HG03342 (cell line): ENCODE results near the gene LAMC3.

Source experiments
- ATAC-seq: cut with Tn5 transposase; IDR thresholded peaks from one replicate; pipeline ENCODE4 v1.9.1; 2021; ENCODE audit warnings: mild to moderate bottlenecking, moderate library complexity; ENCODE audit not compliant: unreplicated experiment

Gene LAMC3

DNA sequence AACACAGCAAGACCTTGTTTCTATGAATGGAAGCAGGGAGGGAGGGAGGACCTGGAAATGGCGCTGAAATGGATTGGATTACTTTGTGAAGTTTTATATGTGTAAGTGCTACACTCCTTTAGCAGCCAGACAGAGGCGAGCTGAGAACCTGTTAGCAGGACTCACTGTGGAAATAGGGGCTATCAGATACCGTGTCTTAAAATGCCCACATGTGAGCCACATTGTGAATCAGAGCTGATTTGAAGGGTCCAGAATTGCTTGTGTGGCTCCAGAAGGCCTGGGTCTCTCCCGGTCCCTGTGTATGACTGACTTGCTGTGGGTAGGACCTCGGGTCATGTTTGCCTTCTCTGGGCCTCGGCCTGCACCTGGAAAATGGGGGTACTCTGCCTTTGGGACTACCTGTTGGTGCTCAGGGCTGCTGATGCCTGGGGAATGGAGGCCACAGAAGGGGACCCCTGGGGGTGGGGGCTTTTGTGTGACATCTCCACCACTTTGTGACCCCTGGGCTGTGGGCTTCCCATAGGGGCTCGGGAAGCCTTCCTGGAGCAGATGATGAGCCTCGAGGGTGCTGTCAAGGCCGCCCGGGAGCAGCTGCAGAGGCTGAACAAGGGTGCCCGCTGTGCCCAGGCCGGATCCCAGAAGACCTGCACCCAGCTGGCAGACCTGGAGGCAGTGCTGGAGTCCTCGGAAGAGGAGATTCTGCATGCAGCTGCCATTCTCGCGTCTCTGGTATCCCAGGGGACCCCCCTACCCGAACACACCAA lies 63.3 kb downstream of the LAMC3 start:
- ATAC-seq: no peak

DNA sequence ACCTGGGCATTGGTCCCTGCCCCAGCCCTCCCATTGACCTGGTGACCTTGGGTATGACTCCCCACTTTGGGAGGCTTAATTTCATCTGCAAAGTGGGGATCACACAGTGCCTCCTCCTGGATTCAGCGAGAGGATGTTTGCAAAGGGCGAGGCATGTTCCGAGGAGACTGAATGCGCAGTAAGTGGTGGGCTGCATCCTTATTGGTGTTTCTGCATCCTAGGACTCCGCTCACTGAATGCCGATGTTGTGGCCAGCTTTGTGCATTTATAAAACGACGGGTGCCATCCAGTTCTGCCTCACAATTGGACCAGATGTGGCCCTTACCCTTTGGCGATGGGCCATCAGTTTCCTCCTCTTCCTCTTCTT lies 63.9 kb downstream of the LAMC3 start:
- ATAC-seq: no peak

DNA sequence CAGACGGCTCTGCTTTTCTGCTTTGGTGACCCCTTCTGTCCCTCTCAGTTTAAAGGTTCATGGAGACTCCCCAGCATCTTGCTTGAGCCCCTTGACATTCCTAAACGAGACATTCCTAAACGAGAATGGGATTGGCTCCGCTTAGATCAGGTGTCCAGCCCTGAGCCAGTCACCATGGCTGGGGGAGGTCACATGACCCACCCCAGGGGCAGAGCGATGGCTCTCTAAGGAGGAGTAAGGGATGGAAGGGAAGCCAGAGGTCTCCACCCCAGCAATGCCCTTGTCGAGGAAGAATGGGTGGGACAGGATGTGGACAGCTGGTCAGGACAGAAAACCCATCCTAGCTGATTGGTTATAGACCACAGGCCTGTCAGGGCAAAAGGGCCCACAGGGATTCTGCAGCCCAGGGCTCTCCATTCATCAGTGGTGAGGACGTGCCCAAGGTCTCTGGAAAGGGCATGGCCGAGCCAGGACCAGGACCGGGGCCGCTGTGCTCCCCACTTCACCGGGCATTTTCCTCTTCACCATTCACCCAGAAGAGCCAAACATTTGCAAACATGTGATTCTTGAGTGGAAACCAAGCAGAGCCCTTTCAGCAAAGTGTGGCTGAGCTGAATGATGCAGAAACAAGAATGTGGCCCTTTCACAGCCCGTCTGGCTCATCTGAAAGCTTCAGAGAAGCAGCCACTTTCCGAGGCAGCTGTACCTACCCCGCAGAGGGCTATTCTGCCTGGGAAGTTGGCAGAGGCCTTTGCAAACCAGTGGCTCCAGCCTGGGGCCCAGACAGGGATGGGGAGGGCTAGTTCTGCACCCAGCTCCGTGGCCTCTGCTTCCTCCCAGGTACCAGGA lies 67.6 kb downstream of the LAMC3 start:
- no peak for ATAC-seq

DNA sequence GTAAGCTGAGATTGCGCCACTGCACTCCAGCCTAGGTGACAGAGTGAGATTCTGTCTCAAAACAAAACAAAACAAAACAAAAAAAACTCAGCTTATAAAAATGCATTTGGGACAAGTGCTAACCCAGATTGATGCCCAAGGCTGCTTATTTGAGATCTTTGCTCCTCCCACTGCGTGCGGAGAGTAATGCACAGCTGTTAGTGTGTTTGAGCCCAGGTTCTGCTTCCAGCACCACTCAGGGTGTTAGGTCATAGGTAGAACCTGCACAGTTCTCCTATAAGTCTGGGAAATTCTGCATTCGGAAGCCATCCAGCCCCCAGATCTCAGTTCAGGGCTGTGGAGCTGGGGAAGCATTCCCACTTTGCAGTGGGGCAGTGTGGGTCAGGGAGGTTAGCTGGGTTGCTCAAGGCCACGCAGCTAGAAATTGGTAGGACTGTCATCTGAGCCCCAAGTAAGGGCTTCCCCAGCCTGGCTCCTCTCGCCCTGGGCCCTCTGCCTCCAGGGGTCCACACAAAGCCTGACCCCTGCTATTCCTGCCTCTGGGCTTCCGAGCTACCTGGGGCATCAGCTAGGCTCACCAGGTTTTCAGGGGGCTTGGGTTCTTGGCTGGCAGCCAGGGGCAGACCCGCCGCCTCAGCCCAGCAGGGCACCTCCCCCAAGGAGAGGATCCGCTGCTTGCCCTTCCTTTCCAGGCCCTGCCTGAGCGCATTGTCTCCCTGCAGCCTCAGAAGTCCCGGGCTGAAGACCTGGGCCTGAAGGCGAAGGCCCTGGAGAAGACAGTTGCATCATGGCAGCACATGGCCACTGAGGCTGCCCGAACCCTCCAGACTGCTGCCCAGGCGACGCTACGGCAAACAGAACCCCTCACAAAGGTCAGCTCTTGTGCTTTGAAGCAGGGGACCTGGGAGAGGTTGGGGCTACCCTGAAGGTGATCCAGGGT lies 69.7 kb downstream of the LAMC3 start:
- ATAC-seq: no peak

DNA sequence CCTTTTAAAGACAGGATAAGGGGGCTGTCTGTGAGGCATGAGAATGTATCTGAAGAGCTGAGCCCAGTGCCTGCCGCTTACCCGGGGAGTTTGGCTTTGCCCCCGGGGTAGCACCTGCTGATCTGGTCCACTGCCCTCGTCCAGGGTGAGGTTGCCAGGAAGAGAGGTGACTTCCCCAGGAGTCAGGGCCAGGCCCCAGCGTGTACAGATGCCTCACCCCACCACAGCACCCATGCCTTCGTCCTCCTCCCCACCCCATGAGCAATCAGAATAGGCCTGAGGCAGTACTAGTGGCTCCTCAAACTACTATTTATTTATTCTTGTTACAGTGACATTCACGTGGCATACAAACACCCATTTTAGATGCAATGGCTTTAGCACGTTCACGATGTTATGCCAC lies 71.6 kb downstream of the LAMC3 start:
- no peak for ATAC-seq

DNA sequence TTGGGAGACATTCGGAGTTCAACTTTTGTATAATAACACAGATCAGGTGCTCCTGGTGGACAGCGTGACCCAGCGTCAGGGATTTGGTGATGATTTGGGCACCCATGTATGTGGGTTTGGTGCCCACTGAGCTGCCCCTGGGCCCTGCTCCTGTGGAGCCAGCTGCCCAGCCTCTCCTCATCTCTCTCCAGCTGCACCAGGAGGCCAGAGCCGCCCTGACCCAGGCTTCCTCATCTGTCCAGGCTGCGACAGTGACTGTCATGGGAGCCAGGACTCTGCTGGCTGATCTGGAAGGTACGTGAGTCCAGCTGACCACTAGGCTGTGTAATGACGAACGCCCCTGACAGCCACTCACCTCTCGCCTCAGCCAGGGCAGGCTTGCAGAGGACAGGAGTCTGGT lies 72.9 kb downstream of the LAMC3 start:
- no peak for ATAC-seq

DNA sequence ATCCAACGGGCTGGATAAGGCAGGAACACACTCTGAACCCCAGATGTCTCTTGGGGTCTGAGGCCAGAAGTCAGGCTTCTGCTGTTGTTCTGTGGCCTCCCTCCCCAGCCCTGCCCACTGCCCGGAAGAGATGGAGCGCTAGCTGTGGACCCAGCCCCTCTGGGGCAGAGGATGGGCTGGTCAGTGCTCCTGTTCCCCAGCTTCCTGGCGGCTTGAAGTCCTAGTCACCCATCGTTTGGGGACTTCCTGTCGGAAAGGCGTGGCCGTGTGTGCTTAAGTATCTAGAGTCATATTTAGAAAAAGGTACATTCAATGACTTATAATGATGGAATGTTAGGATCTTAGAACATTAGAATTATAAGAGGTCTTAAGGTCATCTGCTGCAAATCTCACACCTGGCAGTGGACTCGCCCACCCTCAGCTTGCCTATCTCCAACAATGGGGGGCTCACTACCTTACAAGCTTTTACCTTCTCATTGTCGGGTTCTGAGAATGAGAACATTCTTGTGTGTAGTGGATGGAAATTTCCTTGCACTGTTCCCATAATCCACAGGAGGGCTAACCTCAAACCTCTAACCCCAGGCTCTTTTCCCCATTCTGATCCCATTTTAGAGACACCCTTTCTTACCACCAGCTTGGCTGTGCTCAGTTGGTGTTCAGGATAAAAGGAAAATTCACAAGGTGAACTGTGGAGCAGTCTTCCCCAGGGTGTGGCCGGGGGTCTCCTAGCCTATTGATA lies 74.0 kb downstream of the LAMC3 start:
- ATAC-seq: no peak

DNA sequence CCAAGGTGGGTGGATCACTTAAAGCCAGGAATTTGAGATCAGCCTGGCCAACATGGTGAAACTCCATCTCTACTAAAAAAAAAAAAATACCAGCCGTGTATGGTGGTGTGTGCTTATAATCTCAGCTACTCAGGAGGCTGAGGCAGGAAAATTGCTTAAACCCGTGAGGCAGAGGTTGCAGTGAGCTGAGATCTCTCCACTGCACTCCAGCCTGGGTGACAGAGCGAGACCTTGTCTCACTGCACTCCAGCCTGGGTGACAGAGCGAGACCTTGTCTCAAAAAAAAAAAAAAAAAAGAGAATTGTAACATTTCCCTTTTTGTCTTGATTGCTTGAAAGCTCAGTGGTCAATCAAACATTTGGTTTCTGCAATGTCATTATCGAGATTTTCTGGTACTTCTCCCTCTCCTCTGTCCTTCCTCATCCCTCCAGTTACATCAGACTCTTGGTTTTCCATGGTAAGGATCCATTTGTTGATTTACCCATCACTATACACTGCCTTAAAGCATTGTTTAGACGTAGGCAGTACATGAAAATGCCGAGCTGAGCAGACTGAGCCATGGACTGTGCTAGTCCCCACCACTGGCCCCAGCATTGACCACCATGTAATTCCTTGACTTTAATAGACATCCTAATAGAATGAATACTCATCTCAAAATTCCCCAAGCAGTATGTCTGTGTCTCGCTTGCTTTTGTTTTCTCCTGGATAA lies 75.8 kb downstream of the LAMC3 start:
- no peak for ATAC-seq

DNA sequence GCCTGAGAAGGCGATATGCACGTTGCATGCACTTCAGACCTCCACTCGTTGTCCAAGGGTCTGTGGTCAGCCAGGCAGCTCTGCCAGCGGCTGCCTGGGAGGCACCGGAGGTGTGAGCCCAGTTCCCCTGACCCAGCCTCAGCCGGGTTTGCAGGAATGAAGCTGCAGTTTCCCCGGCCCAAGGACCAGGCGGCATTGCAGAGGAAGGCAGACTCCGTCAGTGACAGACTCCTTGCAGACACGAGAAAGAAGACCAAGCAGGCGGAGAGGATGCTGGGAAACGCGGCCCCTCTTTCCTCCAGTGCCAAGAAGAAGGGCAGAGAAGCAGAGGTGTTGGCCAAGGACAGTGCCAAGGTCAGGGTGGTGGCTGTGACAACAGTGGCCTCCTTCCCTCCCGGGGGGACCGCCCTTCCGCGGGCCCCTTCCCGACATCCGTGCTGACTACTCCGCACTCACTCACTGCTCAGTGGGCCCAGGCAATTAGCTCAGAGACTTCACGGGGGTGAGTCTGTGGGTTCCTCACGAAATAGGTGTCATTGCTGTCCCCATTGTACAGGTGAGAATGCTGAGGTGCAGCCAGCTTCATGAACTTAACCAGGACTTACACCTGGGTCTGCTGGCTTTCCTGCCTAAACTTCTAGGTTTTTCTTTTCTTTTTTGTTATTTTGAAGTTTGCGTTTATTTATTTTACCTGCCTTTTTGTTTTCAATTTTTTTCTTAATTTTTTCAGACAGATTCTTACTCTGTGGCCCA lies 76.6 kb downstream of the LAMC3 start:
- no peak for ATAC-seq

DNA sequence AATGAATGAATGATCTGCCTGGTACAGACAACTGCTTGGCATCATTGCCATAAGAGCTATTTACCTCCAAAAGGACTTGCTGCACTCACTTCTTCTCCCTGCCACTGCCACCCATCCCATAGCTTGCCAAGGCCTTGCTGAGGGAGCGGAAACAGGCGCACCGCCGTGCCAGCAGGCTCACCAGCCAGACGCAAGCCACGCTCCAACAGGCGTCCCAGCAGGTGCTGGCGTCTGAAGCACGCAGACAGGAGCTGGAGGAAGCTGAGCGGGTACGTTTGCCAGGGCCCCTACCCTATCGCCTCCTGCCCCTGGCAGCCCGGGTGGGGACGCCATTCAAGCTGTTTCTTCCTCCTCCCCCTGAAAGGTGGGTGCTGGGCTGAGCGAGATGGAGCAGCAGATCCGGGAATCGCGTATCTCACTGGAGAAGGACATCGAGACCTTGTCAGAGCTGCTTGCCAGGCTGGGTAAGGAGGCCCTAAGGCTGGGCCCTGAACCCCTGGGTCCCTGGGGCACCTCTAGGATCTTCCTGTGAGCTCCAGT lies 78.5 kb downstream of the LAMC3 start:
- no peak for ATAC-seq

DNA sequence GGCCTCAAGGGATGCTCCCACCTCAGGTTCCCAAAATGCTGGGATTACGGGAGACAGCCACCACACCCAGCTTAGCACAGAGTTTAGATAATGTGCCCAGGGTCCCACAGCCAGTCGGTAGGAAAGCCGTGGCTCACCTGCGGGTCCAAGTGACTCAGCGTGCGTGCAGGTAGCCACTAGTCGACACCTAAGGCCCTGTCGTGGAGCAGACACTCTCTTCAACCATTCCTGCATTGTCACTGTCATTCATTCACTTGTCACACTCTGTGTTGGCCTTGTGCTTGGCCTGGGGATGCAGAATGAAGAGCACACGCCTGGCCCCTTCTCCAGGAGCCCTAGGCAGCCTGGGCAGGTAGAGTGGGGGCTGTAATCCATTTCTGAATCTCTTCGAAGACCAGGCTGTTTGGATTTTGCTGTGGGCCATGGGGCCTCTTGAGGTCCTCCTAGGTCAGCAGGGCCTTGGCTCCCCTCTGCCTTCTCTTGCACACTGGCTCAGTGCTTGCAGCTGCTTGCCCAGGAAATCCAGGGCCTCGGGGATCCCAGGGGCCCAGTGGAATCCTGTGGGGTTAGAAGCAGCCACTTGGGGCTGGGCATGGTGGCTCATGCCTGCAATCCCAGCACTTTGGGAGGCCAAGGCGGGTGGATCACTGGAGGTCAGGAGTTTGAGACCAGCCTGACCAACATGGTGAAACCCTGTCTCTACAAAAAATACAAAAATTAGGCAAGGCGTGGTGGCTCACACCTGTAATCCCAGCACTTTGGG lies 81.2 kb downstream of the LAMC3 start:
- no peak for ATAC-seq

DNA sequence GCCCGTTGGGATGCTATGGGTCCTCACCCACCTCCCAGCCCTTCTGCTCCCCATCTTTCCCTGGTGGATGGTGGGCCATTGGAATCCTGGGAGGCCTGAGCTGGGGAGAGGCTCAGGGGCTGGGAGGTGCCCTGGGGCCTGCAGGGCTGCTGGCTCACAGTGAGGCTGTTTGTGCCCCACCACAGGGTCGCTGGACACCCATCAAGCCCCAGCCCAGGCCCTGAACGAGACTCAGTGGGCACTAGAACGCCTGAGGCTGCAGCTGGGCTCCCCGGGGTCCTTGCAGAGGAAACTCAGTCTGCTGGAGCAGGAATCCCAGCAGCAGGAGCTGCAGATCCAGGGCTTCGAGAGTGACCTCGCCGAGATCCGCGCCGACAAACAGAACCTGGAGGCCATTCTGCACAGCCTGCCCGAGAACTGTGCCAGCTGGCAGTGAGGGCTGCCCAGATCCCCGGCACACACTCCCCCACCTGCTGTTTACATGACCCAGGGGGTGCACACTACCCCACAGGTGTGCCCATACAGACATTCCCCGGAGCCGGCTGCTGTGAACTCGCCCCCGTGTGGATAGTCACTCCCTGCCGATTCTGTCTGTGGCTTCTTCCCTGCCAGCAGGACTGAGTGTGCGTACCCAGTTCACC lies 82.5 kb downstream of the LAMC3 start:
- no peak for ATAC-seq

DNA sequence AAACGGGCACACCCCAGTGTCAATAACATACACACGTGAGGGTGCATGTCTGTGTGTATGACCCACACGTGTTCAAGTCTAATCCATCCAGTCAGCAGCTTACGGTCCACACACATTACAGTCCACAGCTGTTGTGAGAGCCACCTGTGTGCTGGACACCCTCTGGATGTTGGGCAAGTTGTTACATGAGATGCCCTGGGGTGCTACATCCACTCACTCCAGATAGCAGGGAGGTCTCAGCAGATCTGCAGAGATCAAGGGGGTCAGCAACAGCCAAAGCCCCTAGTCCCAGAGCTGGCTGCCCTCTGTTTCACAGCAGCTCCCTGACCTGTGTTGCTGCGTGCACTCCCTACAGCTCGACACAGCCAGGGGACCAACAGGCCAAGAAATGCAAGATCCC lies 83.1 kb downstream of the LAMC3 start:
- ATAC-seq: no peak

DNA sequence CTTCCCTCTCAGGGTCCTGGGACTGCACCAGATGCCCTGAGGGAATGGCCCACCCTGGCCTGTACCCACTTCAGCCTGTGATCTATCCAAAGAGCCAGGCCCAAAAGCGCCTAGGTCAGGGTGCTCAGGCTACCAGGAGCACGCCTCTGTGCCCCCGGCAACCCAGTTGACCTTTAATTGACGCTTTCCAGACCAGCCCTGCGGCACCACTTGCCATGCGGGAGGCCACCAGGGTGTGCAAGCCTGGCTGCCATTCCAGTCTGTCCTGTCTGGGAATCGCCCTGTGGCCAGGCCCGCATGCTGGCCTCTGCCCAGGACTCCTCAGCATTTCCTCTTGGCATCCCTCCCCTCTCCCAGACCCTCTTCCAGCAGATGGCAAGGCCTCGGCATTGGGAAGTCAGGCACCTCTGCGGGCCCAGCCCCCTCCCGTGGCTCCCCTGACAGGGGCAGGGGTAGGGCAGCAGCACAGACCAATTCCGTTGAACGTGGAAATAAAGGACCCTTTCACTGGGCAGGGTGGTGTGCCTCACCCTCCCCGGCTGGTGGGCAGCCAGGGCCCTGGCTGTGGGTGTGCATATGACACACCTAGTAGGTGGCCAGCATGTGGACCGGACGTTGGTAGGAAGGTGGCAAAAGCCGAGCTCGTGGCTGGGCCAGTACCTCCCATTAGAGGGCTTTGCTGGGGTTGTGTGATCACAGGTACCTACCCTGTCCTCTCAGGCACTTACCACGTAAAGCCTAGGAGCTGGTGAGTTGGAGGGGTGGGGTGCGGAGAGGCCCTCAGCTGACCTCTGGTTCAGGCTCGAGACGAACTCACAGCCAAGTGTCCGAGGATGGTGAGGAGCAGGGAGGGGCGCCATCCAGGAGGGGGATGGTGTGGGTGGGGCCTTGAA lies 83.8 kb downstream of the LAMC3 start:
- ATAC-seq: no peak

DNA sequence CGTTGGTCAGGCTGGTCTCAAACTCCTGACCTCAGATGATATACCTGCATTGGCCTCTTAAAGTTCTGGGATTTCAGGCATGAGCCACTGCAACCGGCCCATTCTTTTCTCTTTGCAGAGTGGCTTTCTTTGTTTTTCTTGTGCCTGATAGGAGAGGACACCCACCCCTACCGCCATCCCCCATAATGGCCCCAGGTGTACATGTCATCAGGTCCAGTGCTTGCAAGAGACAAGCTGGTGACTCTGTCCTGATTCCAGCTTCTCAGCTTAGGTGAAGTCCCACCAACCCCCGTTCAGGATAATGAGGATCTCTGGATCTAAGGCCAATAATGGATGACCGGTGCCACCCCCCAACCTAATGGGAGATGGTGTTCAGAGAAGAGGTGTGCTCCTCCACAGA lies 85.0 kb downstream of the LAMC3 start:
- no peak for ATAC-seq

DNA sequence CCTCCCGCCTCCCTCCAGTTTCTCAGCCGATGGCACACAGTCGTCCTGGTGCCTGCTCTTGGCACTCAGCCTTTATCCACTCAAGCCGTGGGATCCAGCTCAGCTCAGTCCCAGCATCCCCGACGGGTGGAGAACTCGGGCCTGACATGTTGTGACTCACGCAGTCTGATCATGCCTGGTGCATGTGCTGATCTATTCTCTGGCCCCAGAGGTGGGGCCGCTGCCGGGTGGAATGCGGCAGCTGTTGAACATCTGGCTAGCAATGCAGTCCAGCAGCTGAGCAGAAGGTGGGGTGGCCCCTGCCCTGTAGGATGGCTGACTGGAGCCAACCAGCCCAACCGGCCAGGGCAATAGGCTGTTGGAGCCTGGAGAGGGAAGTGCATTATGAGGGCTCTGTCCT lies 85.6 kb downstream of the LAMC3 start:
- ATAC-seq: no peak
